GM23248 (cell line): ENCODE data around the gene TUBB.

Experiments used
- EZH2 ChIP-seq: fragments of 200-600 bp; sonication (generic); IDR thresholded peaks from 2 replicates; pipeline ENCODE4 v1.6.1; 2018; ENCODE audit warnings: antibody characterized with exemption, mild to moderate bottlenecking; ENCODE audit not compliant: insufficient read depth, poor library complexity, severe bottlenecking
- EZH2phosphoT487 ChIP-seq: fragments of 200-600 bp; sonication (generic); IDR thresholded peaks from 2 replicates; pipeline ENCODE4 v1.6.1; 2018; ENCODE audit warnings: antibody characterized with exemption, moderate library complexity, mild to moderate bottlenecking, low read depth; ENCODE audit not compliant: insufficient read depth

DNA sequence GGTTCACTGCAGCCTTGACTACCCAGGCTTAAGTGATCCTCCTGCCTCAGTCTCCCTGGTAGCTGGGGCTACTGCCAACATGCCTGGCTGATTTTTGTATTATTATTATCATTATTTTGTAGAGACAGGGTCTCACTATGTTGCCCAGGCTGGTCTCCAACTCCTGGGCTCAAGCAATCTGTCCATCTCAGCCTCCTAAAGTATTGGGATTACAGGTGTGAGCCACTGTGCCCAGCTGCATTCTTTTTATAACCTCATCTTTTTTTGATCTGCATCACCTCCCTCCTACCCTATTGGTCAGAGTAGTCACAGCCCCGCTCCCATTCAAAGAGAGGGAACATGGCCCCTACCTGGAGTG is 47.8 kb downstream of the TUBB start:
- TF ChIP-seq EZH2 (no peak), EZH2phosphoT487 (no peak)
